Endothelial cell of umbilical vein (primary cell): Measurements from ENCODE around the gene RETREG3. TPM values are rescaled to one million over a fixed set of nuclear protein-coding genes. Genes with fewer than 3 reads are reported as not detected.
A peak's percentile ranks its signal among the peaks of the same experiment; 100 is the strongest.

Experiments used
- Bru-seq: library from RNA; stranded (reverse); fragments of 400-500 nt; gene quantifications from one replicate; lab custom pipeline; 2021; lab: Mats Ljungman, UMichigan
- BruChase-seq, 2 experiments: library from RNA; stranded (reverse); fragments of 400-500 nt; gene quantifications; one replicate each; lab custom pipeline; 2021; lab: Mats Ljungman, UMichigan
- BruUV-seq: library from RNA; stranded (reverse); fragments of 400-500 nt; replicated peaks from 2 replicates; lab custom pipeline; 2021; lab: Mats Ljungman, UMichigan
- CTCF ChIA-PET: fragments of 300-600, 350-600 bp; sonication (Branson Sonifier 250); formaldehyde crosslinking; loops from one replicate; lab custom pipeline; 2021; ENCODE audit warnings: antibody characterized with exemption, inconsistent platforms; lab: Charles Lee
- POLR2A ChIA-PET: fragments of 300-600, 350-600 bp; sonication (Branson Sonifier 250); formaldehyde crosslinking; loops from one replicate; lab custom pipeline; 2021; ENCODE audit warnings: antibody characterized with exemption, inconsistent platforms; lab: Charles Lee
- DNase-seq: peaks from one replicate; pipeline ENCODE4 v3.0.0-alpha.2; 2011; ENCODE audit warnings: low read depth, low spot score
- FAIRE-seq: peaks from 2 replicates; lab custom pipeline; 2011; peaks lifted over from hg19 to GRCh38; lab: Jason Lieb, UNC
- H2AFZ ChIP-seq: 2 replicates; pipeline ENCODE4 v1.6.0; 2012; ENCODE audit warnings: low read depth, low read length, control low read depth, inconsistent platforms
- H3K27ac ChIP-seq: 2 replicates; pipeline ENCODE4 v1.5.1; 2011; ENCODE audit warnings: low read depth, mild to moderate bottlenecking, control low read depth, low read length, moderate library complexity; ENCODE audit not compliant: insufficient read depth
- H3K27me3 ChIP-seq, 2 experiments: 2 replicates each; pipeline versions ENCODE4 v1.6.0 to v1.6.1; 2011; ENCODE audit warnings: low read length in 2 of 2, mixed read lengths in 1 of 2; ENCODE audit not compliant: control insufficient read depth in 2 of 2, insufficient read depth in 2 of 2
- H3K36me3 ChIP-seq, 2 experiments: 2 replicates in 1 of 2; 3 replicates in 1 of 2; pipeline ENCODE4 v1.5.1; 2011; ENCODE audit warnings: low read length in 2 of 2, mild to moderate bottlenecking in 1 of 2, moderate library complexity in 1 of 2; ENCODE audit not compliant: control insufficient read depth in 2 of 2, insufficient read depth in 2 of 2; ENCODE audit errors: extremely low read depth in 1 of 2
- H3K4me1 ChIP-seq: 3 replicates; pipeline ENCODE4 v1.5.1; 2011; ENCODE audit warnings: mild to moderate bottlenecking, low read length; ENCODE audit not compliant: control insufficient read depth, insufficient read depth; ENCODE audit errors: extremely low read depth
- H3K4me2 ChIP-seq: 2 replicates; pipeline ENCODE4 v1.6.1; 2011; ENCODE audit warnings: low read length, control low read depth, mixed read lengths; ENCODE audit not compliant: insufficient read depth
- H3K4me3 ChIP-seq, 3 experiments: fragments of 200-600 bp in 1 of 3; sonication (generic), shearing (Covaris generic) in 1 of 3; replicated peaks in 1 of 3; 2 replicates each; pipeline ENCODE4 v1.5.1; 2011 to 2016; ENCODE audit warnings: control low read depth in 3 of 3, low read length in 3 of 3, mild to moderate bottlenecking in 2 of 3, inconsistent platforms in 1 of 3, low read depth in 1 of 3, moderate library complexity in 1 of 3; ENCODE audit not compliant: insufficient read depth in 1 of 3
- H3K79me2 ChIP-seq: 2 replicates; pipeline ENCODE4 v1.6.0; 2012; ENCODE audit warnings: low read length, inconsistent platforms; ENCODE audit not compliant: control insufficient read depth, insufficient read depth
- H3K9ac ChIP-seq: replicated peaks from 2 replicates; pipeline ENCODE3; 2011; ENCODE audit warnings: low read length, control low read depth; ENCODE audit not compliant: insufficient read depth; ENCODE audit errors: extremely low read depth
- H3K9me1 ChIP-seq: replicated peaks from 3 replicates; pipeline ENCODE4 v1.6.0; 2011; ENCODE audit warnings: mild to moderate bottlenecking, low read length; ENCODE audit not compliant: control insufficient read depth, insufficient read depth; ENCODE audit errors: extremely low read depth
- H3K9me3 ChIP-seq: replicated peaks from 2 replicates; pipeline ENCODE4 v1.5.1; 2012; ENCODE audit warnings: low read length, inconsistent platforms; ENCODE audit not compliant: control insufficient read depth, insufficient read depth
- H4K20me1 ChIP-seq: replicated peaks from 2 replicates; pipeline ENCODE3; 2011; ENCODE audit warnings: mild to moderate bottlenecking, low read length; ENCODE audit not compliant: control insufficient read depth, insufficient read depth; ENCODE audit errors: extremely low read depth
- EZH2 ChIP-seq: IDR thresholded peaks from 2 replicates; pipeline ENCODE4 v1.6.1; 2012; ENCODE audit warnings: borderline replicate concordance, low read depth, mild to moderate bottlenecking, moderate library complexity, low read length, inconsistent platforms; ENCODE audit not compliant: severe bottlenecking
- POLR2A ChIP-seq: IDR thresholded peaks from 2 replicates; pipeline ENCODE4 v1.6.1; 2012; ENCODE audit warnings: low read depth, mild to moderate bottlenecking, control low read depth, low read length
- POLR2AphosphoS5 ChIP-seq: IDR thresholded peaks from 2 replicates; pipeline ENCODE4 v1.6.1; 2012; ENCODE audit warnings: low read depth, mild to moderate bottlenecking, control low read depth, low read length, moderate library complexity; ENCODE audit not compliant: insufficient read depth
- dilution Hi-C: fragments of 300-500 bp; cut with MboI; formaldehyde crosslinking; loops from one replicate; pipeline ENCODE4 v1.15.0; 2019; ENCODE audit warnings: low sequenced_read_pairs; ENCODE audit not compliant: extremely low pct_ligation_motif_present
- intact Hi-C: fragments of 100-400 bp; cut with micrococcal nuclease; formaldehyde crosslinking; loops from one replicate; pipeline ENCODE4 v1.10.0; 2022
- long read RNA-seq: library from polyadenylated mRNA; stranded (forward); transcript quantifications from one replicate; pipeline ENCODE4 v2.0.0, GENCODE V29; 2021
- polyA minus RNA-seq, 3 experiments: library from RNA; depleted of rRNA, polyadenylated mRNA; stranded (reverse); fragments of >200 nt; gene quantifications; 1 replicate in 1 of 3; 2 replicates in 2 of 3; pipeline ENCODE4 v1.2.3, GENCODE V29; 2011
- polyA plus RNA-seq, 4 experiments: library from polyadenylated mRNA; depleted of rRNA in 3 of 4; stranded (reverse) in 3 of 4; unstranded in 1 of 4; fragments of >200 nt; gene quantifications; 2 replicates each; pipeline versions ENCODE4 v1.2.1 to v1.2.3, GENCODE V29; 2011 to 2012; ENCODE audit warnings: missing spikeins in 1 of 4
- total RNA-seq: library from RNA; stranded (reverse); gene quantifications from 2 replicates; pipeline ENCODE4 v1.2.3, GENCODE V29; 2021
- TF ChIP-seq, protein P1 (sequence below), 2 donors: IDR thresholded peaks; 1 replicate in 1 of 2; 2 replicates in 1 of 2; pipeline ENCODE4 v1.5.1; 2011; ENCODE audit warnings: low read length in 2 of 2, mild to moderate bottlenecking in 2 of 2, moderate library complexity in 2 of 2, control low read depth in 1 of 2, inconsistent platforms in 1 of 2, low read depth in 1 of 2; ENCODE audit not compliant: insufficient read depth in 1 of 2; ENCODE audit errors: extremely low read depth in 1 of 2

Gene RETREG3, protein sequence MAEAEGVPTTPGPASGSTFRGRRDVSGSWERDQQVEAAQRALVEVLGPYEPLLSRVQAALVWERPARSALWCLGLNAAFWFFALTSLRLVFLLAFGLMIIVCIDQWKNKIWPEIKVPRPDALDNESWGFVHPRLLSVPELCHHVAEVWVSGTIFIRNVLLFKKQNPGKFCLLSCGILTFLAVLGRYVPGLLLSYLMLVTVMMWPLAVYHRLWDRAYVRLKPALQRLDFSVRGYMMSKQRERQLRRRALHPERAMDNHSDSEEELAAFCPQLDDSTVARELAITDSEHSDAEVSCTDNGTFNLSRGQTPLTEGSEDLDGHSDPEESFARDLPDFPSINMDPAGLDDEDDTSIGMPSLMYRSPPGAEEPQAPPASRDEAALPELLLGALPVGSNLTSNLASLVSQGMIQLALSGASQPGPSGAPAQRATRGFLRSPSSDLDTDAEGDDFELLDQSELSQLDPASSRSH
- 52.3 and 53.4 TPM in 2 replicates for total RNA-seq
- 32.6 and 36.2 TPM in 2 replicates for polyA plus RNA-seq
- polyA plus RNA-seq (2011; cell fraction: cytosol; rRNA removed), result 22.2 and 24.2 TPM in 2 replicates
- polyA plus RNA-seq (2011; cell fraction: nucleus; rRNA removed), result 30.6 and 31.4 TPM in 2 replicates
- polyA plus RNA-seq (2012), result 16.7 and 18.6 TPM in 2 replicates
- 96.8 and 118 TPM in 2 replicates for polyA minus RNA-seq
- 21.8 TPM for polyA minus RNA-seq (2011; cell fraction: cytosol; rRNA and poly(A)+ RNA removed)
- polyA minus RNA-seq (2011; cell fraction: nucleus; rRNA and poly(A)+ RNA removed), result 31.5 and 43.7 TPM in 2 replicates
- percentile 70 among the genes with signal in this experiment for Bru-seq, nascent RNA
- percentile 79 among the genes with signal in this experiment for BruChase-seq, experiment 1, labeled RNA remaining after a 6-hour chase
- percentile 79 among the genes with signal in this experiment for BruChase-seq, experiment 2, labeled RNA remaining after a 2-hour chase
- long read RNA-seq, transcript RETREG3-201 (9 exons, 3,759 nt), result major isoform, 17 of 43 reads
- long read RNA-seq, partial matches to known transcripts, result 0 of 43 reads
- long read RNA-seq, other reads (novel, unspliced or antisense), result 25 of 43 reads

DNA sequence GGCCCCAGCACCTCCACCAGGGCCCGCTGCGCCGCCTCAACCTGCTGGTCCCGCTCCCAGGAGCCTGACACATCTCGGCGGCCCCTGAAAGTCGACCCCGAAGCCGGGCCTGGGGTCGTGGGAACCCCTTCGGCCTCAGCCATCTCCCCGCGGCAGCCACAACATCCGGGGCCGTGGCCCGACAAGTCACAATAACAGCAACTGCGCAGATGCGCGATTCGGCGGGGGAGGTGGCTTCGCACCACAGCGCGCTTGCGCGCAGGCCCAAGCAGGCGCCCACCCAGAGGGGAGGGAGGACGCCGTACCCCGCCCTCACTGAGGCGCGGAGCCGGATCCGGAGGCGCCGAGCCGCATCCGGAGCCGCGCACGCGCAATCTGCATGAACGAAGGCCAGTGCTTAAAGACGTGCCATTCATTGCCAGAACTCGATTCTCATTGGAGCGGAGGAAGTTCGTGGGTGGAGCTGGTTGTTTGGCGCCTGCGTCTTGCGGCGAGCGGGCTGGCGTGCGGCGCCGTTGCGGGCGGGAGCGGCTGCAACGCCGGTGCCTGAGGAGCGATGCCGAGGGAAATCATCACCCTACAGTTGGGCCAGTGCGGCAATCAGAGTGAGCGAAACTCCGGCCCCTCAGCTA lies at the start of gene RETREG3, which contains the start of gene TUBG1:
Gene RETREG3, minus strand, starts transcription at position 193 of the 632 bp plus-strand sequence. Its CDS starts 50 bp downstream, at position 143.
Gene TUBG1, plus strand, starts transcription at position 502 of the 632 bp plus-strand sequence. Its CDS starts 55 bp downstream, at position 557.
- BruUV-seq, result no TSS peak
- no peaks in the 10 kb centered on the region for H3K9me3 ChIP-seq
- ChIA-PET POLR2A (interaction anchor here (0.7 to 1.6 kb wide), 4 partner anchors 9 to 154 kb away, joined by 3 to 8 read pairs (median 4); partner anchors contain the start of gene PLEKHH3), CTCF (interaction anchor here (0.7 to 4.2 kb wide), 17 partner anchors 9 to 320 kb away, joined by 3 to 109 read pairs (median 5); partner anchors contain the start of genes BECN1, CCR10, PLEKHH3 and PSMC3IP)
- H3K4me2 ChIP-seq, result peak within 1 kb of the TSS; percentile 82
- no peaks in the 10 kb centered on the region for H3K27me3 ChIP-seq
- peak; percentile 97 for FAIRE-seq
- H2AFZ ChIP-seq, result peak within 1 kb of the TSS; percentile 91
- dilution Hi-C loops (loop anchor here (10.0 kb wide), 1 partner anchor 206 kb away; no protein-coding TSS in a partner anchor), intact Hi-C loops (loop anchor here (1.0 to 5.0 kb wide), 5 partner anchors 32 to 562 kb away; partner anchors contain the start of genes BECN1, NBR1, PSMC3IP and TUBG2)
- H3K4me1 ChIP-seq, result peaks cover 11% of the 10 kb centered on the region
- H3K36me3 ChIP-seq, result peaks cover 13 to 16% of the 10 kb centered on the region in 2 experiments
- H3K9ac ChIP-seq, result peak within 1 kb of the TSS; percentile 72
- peak; percentile 99 for DNase-seq
- H3K4me3 ChIP-seq, result peak within 1 kb of the TSS; percentile 73 to 81 (median 79)
- peaks cover 45% of the 10 kb centered on the region for H3K79me2 ChIP-seq
- H4K20me1 ChIP-seq, result no peaks in the 10 kb centered on the region
- TF ChIP-seq EZH2 (no peak), POLR2AphosphoS5 (peak; percentile 85), POLR2A (peak; percentile 89)
- TF ChIP-seq, protein P1, sequence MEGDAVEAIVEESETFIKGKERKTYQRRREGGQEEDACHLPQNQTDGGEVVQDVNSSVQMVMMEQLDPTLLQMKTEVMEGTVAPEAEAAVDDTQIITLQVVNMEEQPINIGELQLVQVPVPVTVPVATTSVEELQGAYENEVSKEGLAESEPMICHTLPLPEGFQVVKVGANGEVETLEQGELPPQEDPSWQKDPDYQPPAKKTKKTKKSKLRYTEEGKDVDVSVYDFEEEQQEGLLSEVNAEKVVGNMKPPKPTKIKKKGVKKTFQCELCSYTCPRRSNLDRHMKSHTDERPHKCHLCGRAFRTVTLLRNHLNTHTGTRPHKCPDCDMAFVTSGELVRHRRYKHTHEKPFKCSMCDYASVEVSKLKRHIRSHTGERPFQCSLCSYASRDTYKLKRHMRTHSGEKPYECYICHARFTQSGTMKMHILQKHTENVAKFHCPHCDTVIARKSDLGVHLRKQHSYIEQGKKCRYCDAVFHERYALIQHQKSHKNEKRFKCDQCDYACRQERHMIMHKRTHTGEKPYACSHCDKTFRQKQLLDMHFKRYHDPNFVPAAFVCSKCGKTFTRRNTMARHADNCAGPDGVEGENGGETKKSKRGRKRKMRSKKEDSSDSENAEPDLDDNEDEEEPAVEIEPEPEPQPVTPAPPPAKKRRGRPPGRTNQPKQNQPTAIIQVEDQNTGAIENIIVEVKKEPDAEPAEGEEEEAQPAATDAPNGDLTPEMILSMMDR (IDR thresholded peaks at IDR 0.05; ENCODE audit: extremely low read depth in 1 of 2, insufficient read depth in 1 of 2, low read depth in 1 of 2, low read length in 2 of 2), result peak; percentile 39 to 72
- no peaks in the 10 kb centered on the region for H3K9me1 ChIP-seq
- peak within 1 kb of the TSS; percentile 69 for H3K27ac ChIP-seq
